NCI-H2107 (cell line): ENCODE measurements around the gene CDK14.

ENCODE experiments used
- DNase-seq: peaks from one replicate; lab custom pipeline; 2025; lab: John Stamatoyannopoulos, UW

The CDK14 gene

GRCh38 chr7:90595801-90596670 is at the start of gene CDK14:
CDK14 (plus strand) TSS chr7:90596321; CDS start chr7:90596628, 307 bp downstream.
- no peak for DNase-seq

- no peak for DNase-seq
Observed at GRCh38 chr7:90551036-90551435, 45.1 kb upstream of the CDK14 start.

DNA sequence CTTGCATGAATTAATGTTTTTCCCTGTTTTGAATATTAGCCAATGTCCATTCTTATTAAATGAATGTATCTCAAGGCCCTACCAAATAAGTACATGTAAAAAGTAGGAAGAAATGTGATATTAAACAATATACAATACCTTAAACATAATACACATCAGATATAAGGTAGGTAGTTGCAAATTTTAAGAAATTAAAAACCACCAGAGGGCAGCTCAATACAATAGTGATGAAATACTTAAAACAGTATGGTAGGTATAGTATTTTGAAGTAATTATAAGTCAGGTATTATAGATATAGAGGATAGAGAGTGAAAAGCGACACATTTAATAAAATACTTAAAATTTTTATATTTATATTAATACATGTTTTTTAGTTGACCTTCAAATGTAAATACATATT is 43.6 kb upstream of the CDK14 start:
- DNase-seq, result no peak

DNA sequence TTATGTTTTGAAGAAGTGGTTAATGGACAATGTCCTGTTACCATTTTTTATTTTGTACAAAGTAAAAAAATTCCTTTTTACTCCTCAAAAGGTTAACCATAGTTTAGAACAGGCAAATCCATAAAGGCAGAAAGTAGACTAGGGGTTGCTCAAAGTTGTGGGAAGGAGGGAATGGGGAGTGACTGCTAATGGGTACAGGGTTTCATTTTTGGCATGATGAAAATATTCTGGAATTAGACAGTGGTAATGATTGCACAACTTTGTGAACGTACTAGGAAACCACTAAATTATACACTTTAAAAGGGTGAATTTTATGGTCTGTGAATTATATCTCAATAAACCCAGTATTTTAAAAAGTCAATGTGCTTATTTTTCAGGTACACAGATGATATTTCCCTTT is 35.4 kb upstream of the CDK14 start:
- no peak for DNase-seq

GRCh38 chr7:90563286-90563685 is 32.8 kb upstream of the CDK14 start:
- DNase-seq, result no peak

GRCh38 chr7:90564455-90564854 is 31.7 kb upstream of the CDK14 start:
- no peak for DNase-seq

GRCh38 chr7:90568213-90568612 is 27.9 kb upstream of the CDK14 start:
- DNase-seq, result no peak

DNA sequence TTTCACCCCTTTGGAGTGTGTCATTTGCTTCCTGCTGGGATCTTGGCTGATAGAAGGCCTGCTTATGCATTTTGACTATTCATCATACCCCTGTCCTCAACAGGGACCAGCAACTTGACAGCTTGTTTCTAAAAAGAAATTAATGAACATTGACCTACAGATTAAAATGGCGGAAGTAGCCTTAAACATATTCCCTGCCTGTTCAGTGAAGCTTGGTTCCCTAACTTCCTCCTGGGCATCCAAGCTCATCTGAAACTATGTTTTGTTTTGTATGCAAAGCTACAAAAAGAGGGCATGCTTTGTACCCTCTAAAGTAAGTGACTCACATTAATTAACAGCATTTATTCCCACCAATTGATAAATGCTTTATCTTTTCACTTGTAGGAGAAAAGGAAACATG is 26.8 kb upstream of the CDK14 start:
- DNase-seq, result no peak

GRCh38 chr7:90570373-90570959 is 25.7 kb upstream of the CDK14 start:
- no peak for DNase-seq

GRCh38 chr7:90574146-90574819 is 21.8 kb upstream of the CDK14 start:
- DNase-seq, result no peak

GRCh38 chr7:90574820-90575187 is 21.3 kb upstream of the CDK14 start:
- DNase-seq, result no peak

GRCh38 chr7:90579181-90579688 is 16.9 kb upstream of the CDK14 start:
- DNase-seq, result no peak

- no peak for DNase-seq
Observed at GRCh38 chr7:90580051-90580450, 16.1 kb upstream of the CDK14 start.

- DNase-seq, result no peak
Observed at GRCh38 chr7:90582164-90582563, 14.0 kb upstream of the CDK14 start.

GRCh38 chr7:90584378-90584777 is 11.7 kb upstream of the CDK14 start:
- no peak for DNase-seq

GRCh38 chr7:90586091-90586490 is 10.0 kb upstream of the CDK14 start:
- no peak for DNase-seq

- DNase-seq, result no peak
Observed at GRCh38 chr7:90587766-90588165, 8.4 kb upstream of the CDK14 start.

- DNase-seq, result no peak
Observed at GRCh38 chr7:90592033-90592432, 4.1 kb upstream of the CDK14 start.

- DNase-seq, result no peak
Observed at GRCh38 chr7:90593205-90593604, 2.9 kb upstream of the CDK14 start.

DNA sequence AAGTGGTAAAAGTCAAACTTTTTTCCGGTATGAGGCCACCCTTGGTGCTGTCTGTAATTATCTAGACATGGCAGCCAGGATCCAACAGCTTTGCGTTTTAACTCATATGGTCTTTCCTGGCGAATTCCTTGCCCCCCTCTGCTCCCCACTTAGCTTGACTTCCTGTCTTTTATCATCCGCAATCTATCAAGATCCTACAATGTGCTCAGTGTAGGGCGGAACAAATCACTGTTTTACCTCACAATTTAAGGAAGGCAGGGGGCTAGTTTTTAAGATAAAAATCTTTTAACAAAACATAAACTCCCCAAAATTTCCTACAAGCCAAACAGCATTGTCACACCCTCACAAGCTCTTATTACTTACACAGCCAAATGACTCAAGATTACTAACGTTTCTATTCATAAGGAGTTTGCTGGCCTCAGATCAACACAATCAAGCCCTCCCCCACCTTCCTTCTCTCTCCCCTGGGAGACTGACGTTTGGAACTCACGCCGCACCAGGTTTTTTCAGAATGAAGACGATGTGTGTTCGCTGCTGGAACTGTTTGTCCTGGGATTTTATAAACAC is 1.3 kb upstream of the CDK14 start:
- no peak for DNase-seq

- DNase-seq, result no peak
Observed at GRCh38 chr7:90595342-90595800, 750 bp upstream of the CDK14 start.
